ENCODE data around the gene POLRMT.

DNA sequence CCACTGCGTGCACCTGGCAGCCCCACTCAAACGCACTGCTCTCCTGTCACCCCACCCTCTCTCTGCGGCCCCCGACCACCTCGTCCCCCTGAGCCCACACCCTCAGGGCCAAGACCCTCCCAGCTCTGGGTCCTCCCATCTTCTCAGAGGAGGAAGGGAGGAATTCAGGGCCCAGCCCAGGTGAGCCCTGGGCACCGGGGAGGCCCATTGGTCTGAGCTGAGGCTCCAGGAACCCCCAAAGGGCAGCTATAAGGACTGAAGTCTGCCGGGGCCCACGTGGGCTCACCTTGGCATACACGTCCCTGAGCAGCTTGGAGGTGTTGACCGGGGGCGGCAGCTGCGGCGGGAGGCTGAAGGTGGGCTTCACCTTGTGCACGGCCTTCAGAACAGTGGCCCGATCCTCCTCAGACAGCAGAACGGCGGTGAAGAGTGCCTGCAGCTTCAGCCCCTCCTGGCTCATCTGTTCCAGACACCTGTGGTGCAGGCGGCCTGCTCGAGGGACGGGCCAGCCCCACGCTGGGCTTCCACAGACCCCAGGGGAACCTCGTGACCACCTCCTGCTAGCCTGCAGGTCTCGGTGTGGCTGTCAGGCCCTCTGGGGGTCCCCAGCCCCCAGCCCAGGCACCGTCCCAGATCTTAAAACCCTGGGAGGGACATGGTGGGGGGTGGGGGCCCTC lies 8.8 kb downstream of the POLRMT start:
- TF ChIP-seq ZNF610 (tag by site-specific recombination; IDR thresholded peaks at IDR 0.05; ENCODE audit: borderline replicate concordance), result no peak
- TF ChIP-seq, protein P1, sequence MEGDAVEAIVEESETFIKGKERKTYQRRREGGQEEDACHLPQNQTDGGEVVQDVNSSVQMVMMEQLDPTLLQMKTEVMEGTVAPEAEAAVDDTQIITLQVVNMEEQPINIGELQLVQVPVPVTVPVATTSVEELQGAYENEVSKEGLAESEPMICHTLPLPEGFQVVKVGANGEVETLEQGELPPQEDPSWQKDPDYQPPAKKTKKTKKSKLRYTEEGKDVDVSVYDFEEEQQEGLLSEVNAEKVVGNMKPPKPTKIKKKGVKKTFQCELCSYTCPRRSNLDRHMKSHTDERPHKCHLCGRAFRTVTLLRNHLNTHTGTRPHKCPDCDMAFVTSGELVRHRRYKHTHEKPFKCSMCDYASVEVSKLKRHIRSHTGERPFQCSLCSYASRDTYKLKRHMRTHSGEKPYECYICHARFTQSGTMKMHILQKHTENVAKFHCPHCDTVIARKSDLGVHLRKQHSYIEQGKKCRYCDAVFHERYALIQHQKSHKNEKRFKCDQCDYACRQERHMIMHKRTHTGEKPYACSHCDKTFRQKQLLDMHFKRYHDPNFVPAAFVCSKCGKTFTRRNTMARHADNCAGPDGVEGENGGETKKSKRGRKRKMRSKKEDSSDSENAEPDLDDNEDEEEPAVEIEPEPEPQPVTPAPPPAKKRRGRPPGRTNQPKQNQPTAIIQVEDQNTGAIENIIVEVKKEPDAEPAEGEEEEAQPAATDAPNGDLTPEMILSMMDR (tag by site-specific recombination; IDR thresholded peaks at IDR 0.05), result no peak
- no peak for TF ChIP-seq YY1 (tag by site-specific recombination; IDR thresholded peaks at IDR 0.05)
- no peak for TF ChIP-seq ZNF792 (tag by site-specific recombination; IDR thresholded peaks at IDR 0.05)
- TF ChIP-seq, protein P2, sequence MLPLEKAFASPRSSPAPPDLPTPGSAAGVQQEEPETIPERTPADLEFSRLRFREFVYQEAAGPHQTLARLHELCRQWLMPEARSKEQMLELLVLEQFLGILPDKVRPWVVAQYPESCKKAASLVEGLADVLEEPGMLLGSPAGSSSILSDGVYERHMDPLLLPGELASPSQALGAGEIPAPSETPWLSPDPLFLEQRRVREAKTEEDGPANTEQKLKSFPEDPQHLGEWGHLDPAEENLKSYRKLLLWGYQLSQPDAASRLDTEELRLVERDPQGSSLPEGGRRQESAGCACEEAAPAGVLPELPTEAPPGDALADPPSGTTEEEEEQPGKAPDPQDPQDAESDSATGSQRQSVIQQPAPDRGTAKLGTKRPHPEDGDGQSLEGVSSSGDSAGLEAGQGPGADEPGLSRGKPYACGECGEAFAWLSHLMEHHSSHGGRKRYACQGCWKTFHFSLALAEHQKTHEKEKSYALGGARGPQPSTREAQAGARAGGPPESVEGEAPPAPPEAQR (tag by site-specific recombination; IDR thresholded peaks at IDR 0.05), result no peak
- no peak for TF ChIP-seq ZNF354C (tag by site-specific recombination; IDR thresholded peaks at IDR 0.05; ENCODE audit: borderline replicate concordance, low read depth)
- no peak for TF ChIP-seq YY2 (tag by site-specific recombination; IDR thresholded peaks at IDR 0.05)
- TF ChIP-seq ZBTB21 (tag by site-specific recombination; IDR thresholded peaks at IDR 0.05), result no peak
- TF ChIP-seq MYNN (tag by site-specific recombination; IDR thresholded peaks at IDR 0.05; ENCODE audit: borderline replicate concordance), result no peak
